ENCODE data around the gene ESM1.

The ESM1 gene

DNA sequence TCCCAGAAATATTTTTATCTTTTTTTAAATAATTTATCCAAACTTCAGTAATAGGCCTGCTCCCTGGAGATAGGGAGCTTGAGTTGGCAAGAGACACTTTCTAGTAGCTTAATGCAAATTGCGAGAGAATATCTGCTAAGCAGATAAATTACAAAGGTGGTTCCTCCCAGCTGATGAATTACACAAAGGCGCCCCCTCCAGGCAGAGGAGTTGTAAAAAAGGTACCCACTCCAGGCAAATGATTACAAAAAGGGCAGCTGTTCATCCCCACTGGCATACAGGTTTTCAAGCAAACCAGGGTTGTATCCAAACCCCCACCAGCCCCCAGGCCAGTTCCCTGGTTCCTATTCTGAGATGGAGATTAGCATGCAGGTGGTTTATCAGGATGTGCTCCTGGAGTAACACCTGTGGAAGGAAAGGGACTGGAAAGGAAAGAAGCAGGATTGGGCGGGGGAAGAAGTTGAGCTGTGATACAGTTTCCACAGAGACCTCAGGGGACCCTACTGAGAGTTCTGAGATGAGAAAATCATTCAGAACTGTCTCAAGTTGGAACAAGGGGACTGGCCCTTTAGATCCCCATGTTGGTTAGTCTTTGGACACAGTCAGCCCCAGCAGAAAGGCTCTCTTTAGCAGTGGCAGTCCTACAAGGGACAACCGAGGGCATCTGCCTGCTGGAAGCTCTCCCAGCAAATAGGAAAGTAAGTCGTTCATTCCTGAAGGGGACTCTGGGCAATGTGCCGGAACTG is 25.5 kb downstream of the ESM1 start:
- peaks cover 5% of the 10 kb centered on the region for H3K4me1 Mint-ChIP-seq (ENCODE audit: low read depth)
- H3K36me3 Mint-ChIP-seq (ENCODE audit: low read depth) = peaks cover 21% of the 10 kb centered on the region
- no peak overlapping the region for H3K4me3 Mint-ChIP-seq
- H3K27me3 Mint-ChIP-seq (ENCODE audit: low read depth) = peaks cover 24% of the 10 kb centered on the region
- peaks cover 20% of the 10 kb centered on the region for H3K9me3 Mint-ChIP-seq
- H3K27ac Mint-ChIP-seq = no peak overlapping the region

DNA sequence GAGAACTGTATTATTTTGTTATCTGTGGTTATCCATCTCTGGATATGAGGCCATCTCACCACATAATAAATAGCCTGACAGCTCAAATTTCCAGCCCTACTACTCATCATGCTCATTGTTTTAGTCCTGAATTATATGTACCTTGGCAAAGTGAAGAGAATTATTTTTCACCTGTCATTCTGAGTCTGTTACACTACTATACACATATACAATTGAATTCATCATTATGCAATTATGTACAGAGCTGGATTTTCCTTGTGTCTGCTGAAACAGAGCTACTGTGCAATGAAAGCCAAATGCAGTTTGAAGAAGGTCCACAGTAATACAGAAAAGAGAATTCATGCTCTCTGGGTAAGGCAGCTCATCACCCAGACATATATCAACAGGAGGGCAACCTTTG is 28.5 kb downstream of the ESM1 start:
- Mint-ChIP-seq H3K9me3 (peaks cover 7% of the 10 kb centered on the region), H3K27ac (no peak overlapping the region)

DNA sequence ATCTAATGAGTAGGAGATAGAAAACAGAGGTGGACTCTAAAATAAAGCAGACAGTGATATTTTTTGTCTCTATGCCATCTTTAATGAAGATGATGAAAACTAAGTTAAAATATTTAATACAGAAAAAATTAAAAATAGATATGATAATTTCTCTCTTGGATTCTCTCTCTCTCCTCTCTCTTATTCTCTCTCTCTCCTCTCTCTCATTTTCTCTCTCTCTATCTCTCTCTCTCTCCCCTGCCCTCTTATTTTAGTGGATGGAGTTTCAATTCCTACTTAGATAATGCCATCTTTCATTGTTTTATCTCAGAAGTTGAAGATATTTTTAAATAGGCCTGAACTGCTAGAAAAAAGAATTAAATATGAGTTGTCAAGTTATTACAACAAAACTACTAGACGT is 38.2 kb downstream of the ESM1 start:
- Mint-ChIP-seq H3K27me3 (ENCODE audit: low read depth) (peaks cover 15% of the 10 kb centered on the region), H3K36me3 (ENCODE audit: low read depth) (peaks cover 20% of the 10 kb centered on the region), H3K4me1 (ENCODE audit: low read depth) (peaks cover 19% of the 10 kb centered on the region), H3K9me3 (peaks cover 14% of the 10 kb centered on the region), H3K27ac (no peak overlapping the region), H3K4me3 (no peak overlapping the region)

More for the DNA sequence above, 28.5 kb downstream of the ESM1 start:
- peaks cover 5% of the 10 kb centered on the region for H3K4me1 Mint-ChIP-seq (ENCODE audit: low read depth)
- peaks cover 24% of the 10 kb centered on the region for H3K27me3 Mint-ChIP-seq (ENCODE audit: low read depth)
- H3K4me3 Mint-ChIP-seq = no peak overlapping the region
- peaks cover 14% of the 10 kb centered on the region for H3K36me3 Mint-ChIP-seq (ENCODE audit: low read depth)

DNA sequence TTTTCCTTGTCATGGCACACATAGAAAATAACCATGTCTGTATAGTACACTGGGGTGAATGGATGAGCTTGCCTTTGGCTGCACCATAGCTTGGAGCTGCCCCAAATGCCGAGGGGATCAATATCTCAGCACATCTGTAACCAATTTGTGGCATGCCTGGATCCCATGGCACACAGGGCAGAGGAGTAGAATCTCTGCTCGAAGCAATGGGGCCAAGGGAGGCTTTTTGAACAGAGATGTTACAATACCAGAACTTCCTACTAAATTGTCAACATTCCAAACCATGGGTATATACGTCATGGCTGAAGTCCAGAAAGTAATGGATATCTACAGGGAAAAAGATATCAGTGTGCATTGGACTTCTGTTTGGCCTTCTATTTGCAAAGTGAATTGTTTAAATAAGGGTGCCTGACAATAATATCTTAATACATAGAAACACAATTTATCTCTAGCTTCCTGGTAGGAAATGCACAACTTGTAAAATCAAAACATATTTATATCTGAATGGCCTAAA is 39.0 kb downstream of the ESM1 start:
- H3K9me3 Mint-ChIP-seq = peaks cover 14% of the 10 kb centered on the region
- no peak overlapping the region for H3K27ac Mint-ChIP-seq
- H3K36me3 Mint-ChIP-seq (ENCODE audit: low read depth) = peaks cover 22% of the 10 kb centered on the region
- peaks cover 19% of the 10 kb centered on the region for H3K4me1 Mint-ChIP-seq (ENCODE audit: low read depth)
- H3K4me3 Mint-ChIP-seq = no peak overlapping the region
- H3K27me3 Mint-ChIP-seq (ENCODE audit: low read depth) = peaks cover 17% of the 10 kb centered on the region

- Mint-ChIP-seq H3K36me3 (ENCODE audit: low read depth) (peaks cover 17% of the 10 kb centered on the region), H3K9me3 (peaks cover 9% of the 10 kb centered on the region), H3K27ac (no peak overlapping the region), H3K27me3 (ENCODE audit: low read depth) (peaks cover 22% of the 10 kb centered on the region), H3K4me1 (ENCODE audit: low read depth) (peaks cover 19% of the 10 kb centered on the region), H3K4me3 (no peak overlapping the region)
These were observed 41.0 kb downstream of the ESM1 start for GRCh38 chr5:54944364-54944763.

DNA sequence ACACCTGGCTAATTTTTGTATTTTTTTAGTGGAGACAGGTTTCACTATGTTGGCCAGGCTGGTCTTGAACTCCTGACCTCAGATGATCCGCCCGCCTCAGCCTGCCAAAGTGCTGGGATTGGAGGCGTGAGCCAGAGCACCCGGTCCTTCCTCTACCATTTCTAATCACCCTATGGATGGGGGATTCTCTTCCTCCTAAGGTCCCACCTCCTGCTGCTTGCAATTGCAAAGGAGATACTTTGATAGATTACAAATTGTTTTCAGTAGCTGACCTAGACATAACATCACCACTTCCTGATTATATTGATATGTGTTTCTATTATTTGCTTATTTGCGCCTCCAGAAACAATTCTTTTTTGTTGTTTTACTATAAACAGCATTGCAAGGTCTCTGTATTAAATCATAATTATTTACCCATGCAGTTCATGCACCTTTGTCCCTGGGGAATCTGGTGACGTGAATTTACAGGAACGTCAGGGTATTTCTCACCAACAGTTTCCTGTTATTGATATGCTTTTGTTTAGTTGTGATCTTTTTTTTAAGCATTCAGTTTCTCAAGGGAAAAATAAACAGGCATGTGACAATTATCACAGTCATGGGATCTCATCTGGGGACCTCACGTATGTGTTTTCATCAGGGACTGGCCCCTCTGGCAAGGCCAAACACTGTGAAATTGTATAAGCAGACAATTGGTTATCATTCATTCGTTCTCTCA is 43.2 kb downstream of the ESM1 start:
- no peak overlapping the region for H3K4me3 Mint-ChIP-seq

GRCh38 chr5:54936201-54936600 is 49.2 kb downstream of the ESM1 start:
- peaks cover 3% of the 10 kb centered on the region for H3K36me3 Mint-ChIP-seq (ENCODE audit: low read depth)
- H3K4me3 Mint-ChIP-seq = no peak overlapping the region
- H3K9me3 Mint-ChIP-seq = no peaks in the 10 kb centered on the region
- peaks cover 58% of the 10 kb centered on the region for H3K27me3 Mint-ChIP-seq (ENCODE audit: low read depth)
- peaks cover 1% of the 10 kb centered on the region for H3K4me1 Mint-ChIP-seq (ENCODE audit: low read depth)
- H3K27ac Mint-ChIP-seq = no peak overlapping the region

More for the DNA sequence above, 43.2 kb downstream of the ESM1 start:
- H3K27ac Mint-ChIP-seq = no peak overlapping the region
- H3K36me3 Mint-ChIP-seq (ENCODE audit: low read depth) = peaks cover 7% of the 10 kb centered on the region
- peaks cover 32% of the 10 kb centered on the region for H3K27me3 Mint-ChIP-seq (ENCODE audit: low read depth)
- H3K4me1 Mint-ChIP-seq (ENCODE audit: low read depth) = peaks cover 16% of the 10 kb centered on the region
- H3K9me3 Mint-ChIP-seq = peaks cover 5% of the 10 kb centered on the region

GRCh38 chr5:54932789-54933188 is 52.6 kb downstream of the ESM1 start:
- no peaks in the 10 kb centered on the region for H3K9me3 Mint-ChIP-seq
- H3K4me3 Mint-ChIP-seq = no peak overlapping the region
- H3K4me1 Mint-ChIP-seq (ENCODE audit: low read depth) = peaks cover 4% of the 10 kb centered on the region
- peaks cover 46% of the 10 kb centered on the region for H3K27me3 Mint-ChIP-seq (ENCODE audit: low read depth)
- H3K27ac Mint-ChIP-seq = no peak overlapping the region
- H3K36me3 Mint-ChIP-seq (ENCODE audit: low read depth) = peaks cover 3% of the 10 kb centered on the region

GRCh38 chr5:54930736-54931135 is 54.7 kb downstream of the ESM1 start:
- Mint-ChIP-seq H3K27me3 (ENCODE audit: low read depth) (peaks cover 27% of the 10 kb centered on the region), H3K4me3 (no peak overlapping the region), H3K27ac (no peak overlapping the region), H3K4me1 (ENCODE audit: low read depth) (peaks cover 11% of the 10 kb centered on the region), H3K9me3 (peaks cover 9% of the 10 kb centered on the region), H3K36me3 (ENCODE audit: low read depth) (peaks cover 8% of the 10 kb centered on the region)
